Mononuclear cell (primary cell): ENCODE data around the gene CREB3L2. TPM values are rescaled to one million over a fixed set of nuclear protein-coding genes. Genes with fewer than 3 reads are reported as not detected.
"Not testable (repeated sequence)": the region's sequence is repeated elsewhere in the genome, so short reads cannot be mapped to it uniquely, and the experiment has no call there.

ENCODE experiments used
- H3K27me3 ChIP-seq: 2 replicates; pipeline ENCODE4 v1.6.0; 2011; ENCODE audit warnings: low read length, control low read depth; ENCODE audit not compliant: insufficient read depth
- H3K4me1 ChIP-seq: 2 replicates; pipeline ENCODE4 v1.5.1; 2011; ENCODE audit warnings: mild to moderate bottlenecking, low read length, control low read depth; ENCODE audit not compliant: insufficient read depth
- H3K4me3 ChIP-seq: 2 replicates; pipeline ENCODE4 v1.5.1; 2011; ENCODE audit warnings: mild to moderate bottlenecking, low read length, moderate library complexity
- H3K9me3 ChIP-seq: 2 replicates; pipeline ENCODE4 v1.5.1; 2011; ENCODE audit warnings: low read depth, mild to moderate bottlenecking, control low read depth, low read length
- total RNA-seq: library from RNA; depleted of rRNA; stranded (reverse); fragments of >200 nt; gene quantifications from one replicate; pipeline ENCODE4 v1.2.3, GENCODE V29; 2012

The CREB3L2 gene
- total RNA-seq, 1 donor = 6.2 TPM

GRCh38 chr7:137916980-137917645, 84.8 kb downstream of the CREB3L2 start:
- H3K4me1 ChIP-seq = no peaks in the 10 kb centered on the region
- H3K27me3 ChIP-seq = no peaks in the 10 kb centered on the region
- H3K4me3 ChIP-seq = no peak overlapping the region
- no peaks in the 10 kb centered on the region for H3K9me3 ChIP-seq

GRCh38 chr7:137916564-137916963, 85.3 kb downstream of the CREB3L2 start:
- Histone ChIP-seq H3K9me3 (no peaks in the 10 kb centered on the region), H3K27me3 (no peaks in the 10 kb centered on the region), H3K4me1 (no peaks in the 10 kb centered on the region), H3K4me3 (no peak overlapping the region)

GRCh38 chr7:137915266-137915665, 86.6 kb downstream of the CREB3L2 start:
- H3K9me3 ChIP-seq = no peaks in the 10 kb centered on the region
- H3K27me3 ChIP-seq = no peaks in the 10 kb centered on the region
- H3K4me3 ChIP-seq = no peak overlapping the region
- no peaks in the 10 kb centered on the region for H3K4me1 ChIP-seq

GRCh38 chr7:137913985-137914384, 87.9 kb downstream of the CREB3L2 start:
- Histone ChIP-seq H3K27me3 (no peaks in the 10 kb centered on the region), H3K9me3 (no peaks in the 10 kb centered on the region), H3K4me1 (no peaks in the 10 kb centered on the region), H3K4me3 (no peak overlapping the region)

GRCh38 chr7:137909042-137909441, 92.8 kb downstream of the CREB3L2 start:
- no peak overlapping the region for H3K4me3 ChIP-seq
- peaks cover under 1% of the 10 kb centered on the region for H3K4me1 ChIP-seq
- H3K27me3 ChIP-seq = no peaks in the 10 kb centered on the region
- no peaks in the 10 kb centered on the region for H3K9me3 ChIP-seq

GRCh38 chr7:137908106-137908505, 93.8 kb downstream of the CREB3L2 start:
- Histone ChIP-seq H3K27me3 (no peaks in the 10 kb centered on the region), H3K4me3 (no peak overlapping the region), H3K9me3 (no peaks in the 10 kb centered on the region), H3K4me1 (peaks cover 6% of the 10 kb centered on the region)

- not testable (repeated sequence) for H3K27me3 ChIP-seq
Measured at GRCh38 chr7:137906636-137907035, 95.2 kb downstream of the CREB3L2 start.

GRCh38 chr7:137904833-137905232, 97.1 kb downstream of the CREB3L2 start:
- Histone ChIP-seq H3K4me1 (peaks cover 6% of the 10 kb centered on the region), H3K4me3 (no peak overlapping the region), H3K9me3 (no peaks in the 10 kb centered on the region), H3K27me3 (no peaks in the 10 kb centered on the region)

More at GRCh38 chr7:137906636-137907035, 95.2 kb downstream of the CREB3L2 start:
- H3K4me3 ChIP-seq, H3K9me3 ChIP-seq, H3K4me1 ChIP-seq: not testable (repeated sequence)

GRCh38 chr7:137903382-137904169, 98.3 kb downstream of the CREB3L2 start:
- peaks cover 16% of the 10 kb centered on the region for H3K4me1 ChIP-seq
- no peaks in the 10 kb centered on the region for H3K27me3 ChIP-seq
- H3K9me3 ChIP-seq = no peaks in the 10 kb centered on the region
- no peak overlapping the region for H3K4me3 ChIP-seq

GRCh38 chr7:137900137-137900536, 101.7 kb downstream of the CREB3L2 start:
- peaks cover 19% of the 10 kb centered on the region for H3K4me1 ChIP-seq
- no peaks in the 10 kb centered on the region for H3K27me3 ChIP-seq
- H3K9me3 ChIP-seq = no peaks in the 10 kb centered on the region
- no peak overlapping the region for H3K4me3 ChIP-seq

GRCh38 chr7:137898839-137899721, 102.8 kb downstream of the CREB3L2 start:
- Histone ChIP-seq H3K9me3 (no peaks in the 10 kb centered on the region), H3K4me3 (no peak overlapping the region), H3K4me1 (peaks cover 19% of the 10 kb centered on the region), H3K27me3 (no peaks in the 10 kb centered on the region)

- Histone ChIP-seq H3K27me3 (no peaks in the 10 kb centered on the region), H3K4me1 (peaks cover 13% of the 10 kb centered on the region), H3K9me3 (no peaks in the 10 kb centered on the region), H3K4me3 (no peak overlapping the region)
Measured at GRCh38 chr7:137895301-137896221, 106.3 kb downstream of the CREB3L2 start.

- Histone ChIP-seq H3K4me1 (peaks cover 3% of the 10 kb centered on the region), H3K27me3 (no peaks in the 10 kb centered on the region), H3K4me3 (no peak overlapping the region), H3K9me3 (no peaks in the 10 kb centered on the region)
Measured at GRCh38 chr7:137893143-137893742, 108.6 kb downstream of the CREB3L2 start.
